Measurements from ENCODE around the gene SPRY4.

Gene SPRY4

GRCh38 chr5:142325725-142326479 lies 1.1 kb upstream of the SPRY4 start:
- TF ChIP-seq POLR2AphosphoS5 (IDR thresholded peaks at IDR 0.05; ENCODE audit: low read depth) (no peak), REST (IDR thresholded peaks at IDR 0.05; ENCODE audit: insufficient replicate concordance, low read depth) (no peak), GABPA (IDR thresholded peaks at IDR 0.05; ENCODE audit: low read depth) (no peak), SPI1 (IDR thresholded peaks at IDR 0.05; ENCODE audit: borderline replicate concordance, low read depth) (no peak), CTCF (IDR thresholded peaks at IDR 0.05; ENCODE audit: insufficient read depth, low read length) (no peak)
- Histone ChIP-seq H3K27me3 (ENCODE audit: insufficient read depth, poor library complexity, severe bottlenecking) (peaks cover 43% of the 10 kb centered on the region), H3K4me3 (replicated peaks; ENCODE audit: insufficient read depth, low read length) (no peak overlapping the region), H3K27ac (replicated peaks) (no peak overlapping the region)
- no peak for DNase-seq (ENCODE audit: low read depth in 1 of 2, low spot score in 1 of 2)

GRCh38 chr5:142324136-142324870 lies 518 bp downstream of the SPRY4 start:
- no peak for TF ChIP-seq POLR2AphosphoS5 (IDR thresholded peaks at IDR 0.05; ENCODE audit: low read depth)
- TF ChIP-seq CTCF (IDR thresholded peaks at IDR 0.05; ENCODE audit: insufficient read depth, low read length), result no peak
- TF ChIP-seq REST (IDR thresholded peaks at IDR 0.05; ENCODE audit: insufficient replicate concordance, low read depth), result no peak
- TF ChIP-seq GABPA (IDR thresholded peaks at IDR 0.05; ENCODE audit: low read depth), result no peak
- no peak for TF ChIP-seq SPI1 (IDR thresholded peaks at IDR 0.05; ENCODE audit: borderline replicate concordance, low read depth)
- Histone ChIP-seq H3K27me3 (ENCODE audit: insufficient read depth, poor library complexity, severe bottlenecking) (peaks cover 39% of the 10 kb centered on the region), H3K27ac (replicated peaks) (peak overlapping the region; percentile 7; the same call in 1 of the 2 replicates), H3K4me3 (replicated peaks; ENCODE audit: insufficient read depth, low read length) (peak overlapping the region; percentile 38)
- no peak for DNase-seq (ENCODE audit: low read depth in 1 of 2, low spot score in 1 of 2)

- H3K27ac ChIP-seq (replicated peaks), result no peak overlapping the region
- H3K27me3 ChIP-seq (ENCODE audit: insufficient read depth, poor library complexity, severe bottlenecking), result peaks cover 33% of the 10 kb centered on the region
- peak in 1 of 2 experiments; percentile 41 for DNase-seq (ENCODE audit: low read depth in 1 of 2, low spot score in 1 of 2)
- peak overlapping the region; percentile 38 for H3K4me3 ChIP-seq (replicated peaks; ENCODE audit: insufficient read depth, low read length)
- no peak for TF ChIP-seq POLR2AphosphoS5 (IDR thresholded peaks at IDR 0.05; ENCODE audit: low read depth)
- no peak for TF ChIP-seq REST (IDR thresholded peaks at IDR 0.05; ENCODE audit: insufficient replicate concordance, low read depth)
- no peak for TF ChIP-seq CTCF (IDR thresholded peaks at IDR 0.05; ENCODE audit: insufficient read depth, low read length)
- no peak for TF ChIP-seq SPI1 (IDR thresholded peaks at IDR 0.05; ENCODE audit: borderline replicate concordance, low read depth)
- TF ChIP-seq GABPA (IDR thresholded peaks at IDR 0.05; ENCODE audit: low read depth), result no peak
Observed at GRCh38 chr5:142323480-142324135, 1.2 kb downstream of the SPRY4 start.
